ENCODE results near the gene MGAT3. TPM values are rescaled to one million over a fixed set of nuclear protein-coding genes. Genes with fewer than 3 reads are reported as not detected.

Gene MGAT3
- total and polyA plus RNA-seq, 2 of the 13 experiments (the other 11 are each of a cell fraction or from before 2014, with no cell fraction given), result 0.11 to 0.15 TPM

- no peak for TF ChIP-seq ARID2 (CRISPR knock-in tag; IDR thresholded peaks at IDR 0.05; ENCODE audit: borderline replicate concordance)
- TF ChIP-seq ZNF704 (CRISPR knock-in tag; IDR thresholded peaks at IDR 0.05; ENCODE audit: borderline replicate concordance), result no peak
- no peak for TF ChIP-seq ZNF691 (CRISPR knock-in tag; IDR thresholded peaks at IDR 0.05; ENCODE audit: borderline replicate concordance, low read depth)
- no peak for TF ChIP-seq IRF2 (CRISPR knock-in tag; IDR thresholded peaks at IDR 0.05)
- peak; percentile 43; the same call in 1 of the 2 replicates for TF ChIP-seq ZNF552 (CRISPR knock-in tag; IDR thresholded peaks at IDR 0.05; ENCODE audit: borderline replicate concordance)
- TF ChIP-seq RBM22 (optimal IDR thresholded peaks at IDR 0.05; ENCODE audit: low read length), result no peak
- 0 out of 2 replicates have a peak, but pooled peaks have one; percentile 45 for TF ChIP-seq ZNF510 (CRISPR knock-in tag; IDR thresholded peaks at IDR 0.05; ENCODE audit: low read depth)
- TF ChIP-seq NFRKB (IDR thresholded peaks at IDR 0.05), result no peak
- TF ChIP-seq MAZ (IDR thresholded peaks at IDR 0.05; ENCODE audit: borderline replicate concordance, low read depth, low read length), result peak; percentile 82
- 0 out of 2 replicates have a peak, but pooled peaks have one; percentile 75 for TF ChIP-seq MAZ (CRISPR knock-in tag; IDR thresholded peaks at IDR 0.05; ENCODE audit: low read depth)
- peak; percentile 69; the same call in 1 of the 2 replicates for TF ChIP-seq ZNF619 (CRISPR knock-in tag; IDR thresholded peaks at IDR 0.05)
- TF ChIP-seq EP300 (IDR thresholded peaks at IDR 0.05; ENCODE audit: low read depth in 2 of 2, low read length in 2 of 2), result peak in 1 of 2 experiments; percentile 49; a peak in 1 of 4 replicates
- peak; percentile 15; the same call in 1 of the 2 replicates for TF ChIP-seq EP300 (CRISPR knock-in tag; IDR thresholded peaks at IDR 0.05; ENCODE audit: borderline replicate concordance)
- TF ChIP-seq ATF7 (IDR thresholded peaks at IDR 0.05), result no peak
- TF ChIP-seq ATF7 (CRISPR knock-in tag; IDR thresholded peaks at IDR 0.05), result no peak
- no peak for TF ChIP-seq ZFP37 (CRISPR knock-in tag; IDR thresholded peaks at IDR 0.05; ENCODE audit: borderline replicate concordance)
- TF ChIP-seq TBL1XR1 (IDR thresholded peaks at IDR 0.05; ENCODE audit: borderline replicate concordance, low read length, partially characterized antibody), result no peak
- no peak for TF ChIP-seq RAD51 (IDR thresholded peaks at IDR 0.05; ENCODE audit: borderline replicate concordance)
Measured at GRCh38 chr22:39532215-39533073, 75.6 kb downstream of the MGAT3 start, which contains the start of gene RPS19BP1 (continued).
